ENCODE measurements around the gene MSTN.

The MSTN gene

GRCh38 chr2:190062601-190063000 is at the start of gene MSTN:
Gene MSTN (minus strand): TSS chr2:190062729. CDS start chr2:190062596, 133 bp downstream.
- in situ Hi-C loops (cut with MboI; ENCODE audit: low pct_unique_long_range_greater_than_20kb, low sequenced_read_pairs): no loop called here
- no peak for DNase-seq

DNA sequence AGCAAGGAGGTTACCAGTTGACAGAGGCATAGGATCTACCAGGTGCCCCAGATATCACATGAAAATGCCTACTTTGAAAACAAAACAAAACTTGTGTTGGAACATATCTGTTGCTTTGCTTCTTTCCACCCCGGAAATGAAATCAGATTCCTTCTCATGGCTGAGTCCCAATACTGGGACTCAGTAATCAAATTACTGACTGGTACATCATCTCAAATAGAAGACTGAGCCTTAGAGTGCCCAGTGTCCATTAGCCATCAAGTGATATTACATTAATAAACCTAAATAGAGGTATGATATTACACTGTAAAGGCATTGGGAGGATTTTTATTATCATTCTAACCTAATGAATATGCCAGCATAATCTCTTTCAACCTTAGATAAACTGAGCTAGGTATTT is 48.6 kb upstream of the MSTN start:
- in situ Hi-C loops (cut with MboI; ENCODE audit: low pct_unique_long_range_greater_than_20kb, low sequenced_read_pairs): no loop called here
- DNase-seq: no peak

- no peak for DNase-seq
- in situ Hi-C loops (cut with MboI; ENCODE audit: low pct_unique_long_range_greater_than_20kb, low sequenced_read_pairs): no loop called here
Observed at GRCh38 chr2:190110699-190111098, 48.2 kb upstream of the MSTN start.

DNA sequence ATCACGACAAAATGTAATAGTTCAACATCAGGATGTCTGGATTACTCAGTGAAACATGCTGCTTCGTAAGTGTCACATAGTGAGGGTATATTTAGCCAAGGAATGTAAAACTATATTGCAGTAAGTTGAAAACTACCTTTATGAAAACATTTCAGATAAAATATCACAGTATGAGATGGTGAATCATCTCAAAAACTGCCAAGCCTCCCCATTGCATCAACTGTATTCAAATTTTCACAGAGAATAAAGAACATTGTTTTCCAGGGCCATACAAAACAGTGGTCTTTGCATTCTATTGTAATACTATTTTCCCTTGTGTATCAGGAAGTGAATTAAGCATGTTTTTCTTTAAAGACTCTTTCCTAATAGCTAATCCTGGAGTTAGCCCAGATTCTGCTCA is 47.6 kb upstream of the MSTN start:
- no peak for DNase-seq
- in situ Hi-C loops (cut with MboI; ENCODE audit: low pct_unique_long_range_greater_than_20kb, low sequenced_read_pairs): no loop called here

- no peak for DNase-seq
- in situ Hi-C loops (cut with MboI; ENCODE audit: low pct_unique_long_range_greater_than_20kb, low sequenced_read_pairs): no loop called here
Observed at GRCh38 chr2:190107409-190107808, 44.9 kb upstream of the MSTN start.

GRCh38 chr2:190106783-190107182 is 44.3 kb upstream of the MSTN start:
- in situ Hi-C loops (cut with MboI; ENCODE audit: low pct_unique_long_range_greater_than_20kb, low sequenced_read_pairs): no loop called here

GRCh38 chr2:190105554-190105953 is 43.0 kb upstream of the MSTN start:
- in situ Hi-C loops (cut with MboI; ENCODE audit: low pct_unique_long_range_greater_than_20kb, low sequenced_read_pairs): no loop called here
- DNase-seq: no peak

More at GRCh38 chr2:190106783-190107182, 44.3 kb upstream of the MSTN start:
- DNase-seq: no peak

- in situ Hi-C loops (cut with MboI; ENCODE audit: low pct_unique_long_range_greater_than_20kb, low sequenced_read_pairs): no loop called here
- DNase-seq: no peak
Observed at GRCh38 chr2:190103144-190103543, 40.6 kb upstream of the MSTN start.

- in situ Hi-C loops (cut with MboI; ENCODE audit: low pct_unique_long_range_greater_than_20kb, low sequenced_read_pairs): loop anchor here (25.0 kb wide), 1 partner anchor 187 kb away; no protein-coding TSS in a partner anchor
- DNase-seq: no peak
Observed at GRCh38 chr2:190099890-190100697, 37.6 kb upstream of the MSTN start.

GRCh38 chr2:190098851-190099250 is 36.3 kb upstream of the MSTN start:
- in situ Hi-C loops (cut with MboI; ENCODE audit: low pct_unique_long_range_greater_than_20kb, low sequenced_read_pairs): loop anchor here (25.0 kb wide), 1 partner anchor 188 kb away; no protein-coding TSS in a partner anchor
- DNase-seq: no peak

DNA sequence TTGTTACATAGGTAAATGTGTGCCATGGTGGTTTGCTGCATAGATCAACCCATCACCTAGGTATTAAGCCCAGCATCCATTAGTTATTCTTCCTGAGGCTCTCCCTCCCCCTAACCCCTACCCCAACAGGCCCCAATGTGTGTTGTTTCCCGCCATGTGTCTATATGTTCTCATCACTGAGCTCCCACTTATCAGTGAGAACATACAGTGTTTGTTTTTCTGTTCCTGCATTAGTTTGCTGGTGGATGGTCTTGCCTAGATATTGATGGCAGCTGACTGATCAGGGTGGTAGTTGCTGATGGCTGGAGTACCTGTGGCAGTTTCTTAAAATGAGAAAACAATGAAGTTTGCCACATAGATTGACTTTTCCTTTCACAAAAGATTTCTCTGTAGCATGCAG is 34.6 kb upstream of the MSTN start:
- in situ Hi-C loops (cut with MboI; ENCODE audit: low pct_unique_long_range_greater_than_20kb, low sequenced_read_pairs): loop anchor here (25.0 kb wide), 1 partner anchor 190 kb away; no protein-coding TSS in a partner anchor

DNA sequence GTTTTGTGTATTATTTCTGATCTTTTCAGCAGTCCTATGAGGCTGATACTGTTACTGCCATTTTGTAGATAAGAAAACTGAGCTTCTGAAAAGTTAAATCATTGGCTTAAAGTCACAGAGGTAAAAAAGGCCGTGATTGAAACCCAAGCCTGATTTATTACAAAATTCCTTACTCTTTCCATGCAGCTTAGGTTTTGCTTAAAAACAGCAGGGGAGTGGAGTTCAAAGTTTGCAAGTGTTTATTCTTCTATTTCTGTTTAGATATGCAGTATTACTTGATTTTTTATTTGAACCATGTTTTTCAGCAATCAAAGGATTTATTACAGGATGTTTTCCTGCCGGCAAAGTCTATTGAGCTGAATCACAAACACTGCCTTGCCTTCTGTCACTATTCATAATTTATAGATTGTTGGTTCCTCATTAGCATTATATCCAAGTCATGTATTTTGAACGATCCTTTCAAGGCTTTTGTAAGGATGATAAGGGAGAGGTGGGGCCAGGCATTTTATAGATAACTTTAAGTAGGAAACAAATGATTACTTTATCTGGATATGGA is 31.9 kb upstream of the MSTN start:
- in situ Hi-C loops (cut with MboI; ENCODE audit: low pct_unique_long_range_greater_than_20kb, low sequenced_read_pairs): loop anchor here (25.0 kb wide), 1 partner anchor 193 kb away; no protein-coding TSS in a partner anchor
- DNase-seq: no peak

More for the DNA sequence above, 34.6 kb upstream of the MSTN start:
- DNase-seq: no peak

GRCh38 chr2:190093793-190094192 is 31.3 kb upstream of the MSTN start:
- in situ Hi-C loops (cut with MboI; ENCODE audit: low pct_unique_long_range_greater_than_20kb, low sequenced_read_pairs): loop anchor here (25.0 kb wide), 1 partner anchor 194 kb away; no protein-coding TSS in a partner anchor
- DNase-seq: no peak

DNA sequence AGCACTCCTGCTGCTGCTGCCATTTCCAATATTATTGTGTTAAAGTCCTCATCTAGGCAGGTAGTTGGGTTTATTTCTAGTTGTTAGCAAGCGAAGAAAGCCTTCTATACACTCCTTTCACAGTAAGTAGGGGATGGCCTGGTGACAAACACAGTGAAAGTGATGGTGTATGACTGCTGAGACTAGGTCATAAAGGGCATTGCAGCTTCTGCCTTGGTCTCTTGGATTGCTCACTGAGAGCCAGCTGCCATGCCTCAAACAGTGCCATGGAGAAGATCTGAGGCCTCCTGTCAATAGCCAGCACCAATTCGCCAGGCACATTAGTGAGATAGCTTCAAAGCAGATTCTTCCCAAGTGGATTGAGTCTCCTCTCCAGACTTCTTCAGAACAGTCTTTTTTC is 27.6 kb upstream of the MSTN start:
- in situ Hi-C loops (cut with MboI; ENCODE audit: low pct_unique_long_range_greater_than_20kb, low sequenced_read_pairs): loop anchor here (25.0 kb wide), 1 partner anchor 197 kb away; no protein-coding TSS in a partner anchor
- DNase-seq: no peak

- in situ Hi-C loops (cut with MboI; ENCODE audit: low pct_unique_long_range_greater_than_20kb, low sequenced_read_pairs): loop anchor here (25.0 kb wide), 1 partner anchor 198 kb away; no protein-coding TSS in a partner anchor
Observed at GRCh38 chr2:190088917-190089316, 26.4 kb upstream of the MSTN start.

GRCh38 chr2:190084704-190085103 is 22.2 kb upstream of the MSTN start:
- in situ Hi-C loops (cut with MboI; ENCODE audit: low pct_unique_long_range_greater_than_20kb, low sequenced_read_pairs): loop anchor here (25.0 kb wide), 1 partner anchor 203 kb away; no protein-coding TSS in a partner anchor
- DNase-seq: no peak

More at GRCh38 chr2:190088917-190089316, 26.4 kb upstream of the MSTN start:
- peak; percentile 70 for DNase-seq

DNA sequence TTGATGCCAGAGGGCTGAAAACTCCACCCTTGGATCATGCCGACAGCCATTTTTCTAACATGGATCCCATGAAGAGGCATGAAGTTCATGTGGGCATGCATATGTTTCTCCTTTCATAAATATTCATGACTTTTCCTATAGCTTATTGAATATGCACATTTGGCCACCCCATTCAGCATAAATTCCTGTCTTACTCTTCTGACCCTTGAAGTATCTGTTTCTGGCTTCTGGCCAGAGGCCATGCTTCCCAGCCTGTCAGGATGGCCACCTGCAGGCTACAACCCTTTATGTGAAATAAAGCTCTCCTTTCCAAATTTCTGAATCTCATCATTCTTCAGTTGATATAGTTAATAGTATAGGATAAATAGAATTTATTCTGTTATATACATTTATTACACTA is 19.6 kb upstream of the MSTN start:
- no peak for DNase-seq
- in situ Hi-C loops (cut with MboI; ENCODE audit: low pct_unique_long_range_greater_than_20kb, low sequenced_read_pairs): loop anchor here (25.0 kb wide), 1 partner anchor 205 kb away; no protein-coding TSS in a partner anchor

GRCh38 chr2:190080527-190081049 is 18.1 kb upstream of the MSTN start:
- in situ Hi-C loops (cut with MboI; ENCODE audit: low pct_unique_long_range_greater_than_20kb, low sequenced_read_pairs): loop anchor here (25.0 kb wide), 1 partner anchor 207 kb away; no protein-coding TSS in a partner anchor
- no peak for DNase-seq

GRCh38 chr2:190079160-190079559 is 16.6 kb upstream of the MSTN start:
- DNase-seq: no peak
- in situ Hi-C loops (cut with MboI; ENCODE audit: low pct_unique_long_range_greater_than_20kb, low sequenced_read_pairs): loop anchor here (25.0 kb wide), 1 partner anchor 208 kb away; no protein-coding TSS in a partner anchor

DNA sequence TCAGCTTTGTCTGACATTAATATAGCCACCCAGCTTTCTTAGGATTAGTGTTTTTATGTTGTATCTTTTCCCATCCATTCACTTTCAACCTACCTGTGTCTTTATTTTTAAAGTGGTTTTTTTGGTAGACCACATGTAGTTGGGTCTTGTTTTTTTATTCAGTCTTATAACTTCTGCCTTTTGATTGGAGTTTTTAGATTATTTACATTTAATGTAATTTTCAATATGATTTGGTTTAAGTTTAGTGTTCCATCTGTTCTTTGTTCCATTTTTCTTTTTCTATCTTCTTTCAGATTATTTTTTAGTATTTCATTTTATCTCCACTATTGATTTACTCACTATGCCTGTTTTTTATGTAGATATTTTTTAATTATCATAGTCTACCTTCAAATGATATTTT is 13.1 kb upstream of the MSTN start:
- in situ Hi-C loops (cut with MboI; ENCODE audit: low pct_unique_long_range_greater_than_20kb, low sequenced_read_pairs): loop anchor here (25.0 kb wide), 1 partner anchor 212 kb away; no protein-coding TSS in a partner anchor

More for the DNA sequence above, 13.1 kb upstream of the MSTN start:
- no peak for DNase-seq
